ENCODE measurements around the gene ZNF718.
A peak's percentile ranks its signal among the peaks of the same experiment; 100 is the strongest.
"Not testable (repeated sequence)": the region's sequence is repeated elsewhere in the genome, so short reads cannot be mapped to it uniquely, and the experiment has no call there.

Gene ZNF718

GRCh38 chr4:125091-125771 lies 930 bp downstream of the ZNF718 start:
- DNase-seq, result peak in 1 of 2 experiments; percentile 67
- TF ChIP-seq GATA1 (IDR thresholded peaks at IDR 0.05; ENCODE audit: low read depth, low read length), result no peak
- no peak for TF ChIP-seq POLR2A (IDR thresholded peaks at IDR 0.05; ENCODE audit: low read length)

GRCh38 chr4:125833-126232 lies 1.5 kb downstream of the ZNF718 start:
- no peak for DNase-seq
- TF ChIP-seq POLR2A (IDR thresholded peaks at IDR 0.05; ENCODE audit: low read length) (no peak), GATA1 (IDR thresholded peaks at IDR 0.05; ENCODE audit: low read depth, low read length) (no peak)

- TF ChIP-seq POLR2A (IDR thresholded peaks at IDR 0.05; ENCODE audit: low read length), result no peak
- no peak for TF ChIP-seq GATA1 (IDR thresholded peaks at IDR 0.05; ENCODE audit: low read depth, low read length)
Observed at GRCh38 chr4:132483-132882, 8.2 kb downstream of the ZNF718 start.

GRCh38 chr4:138935-139334 lies 14.6 kb downstream of the ZNF718 start:
- TF ChIP-seq GATA1 (IDR thresholded peaks at IDR 0.05; ENCODE audit: low read depth, low read length), result no peak
- no peak for DNase-seq

More at GRCh38 chr4:132483-132882, 8.2 kb downstream of the ZNF718 start:
- DNase-seq, result no peak

- TF ChIP-seq POLR2A (IDR thresholded peaks at IDR 0.05; ENCODE audit: low read length), result no peak
- TF ChIP-seq GATA1 (IDR thresholded peaks at IDR 0.05; ENCODE audit: low read depth, low read length), result no peak
- DNase-seq, result no peak
Observed at GRCh38 chr4:139691-140090, 15.4 kb downstream of the ZNF718 start.

GRCh38 chr4:146621-147020 lies 22.3 kb downstream of the ZNF718 start:
- no peak for TF ChIP-seq GATA1 (IDR thresholded peaks at IDR 0.05; ENCODE audit: low read depth, low read length)
- TF ChIP-seq POLR2A (IDR thresholded peaks at IDR 0.05; ENCODE audit: low read length), result no peak
- DNase-seq, result no peak

- no peak for DNase-seq
- TF ChIP-seq POLR2A (IDR thresholded peaks at IDR 0.05; ENCODE audit: low read length), result no peak
- no peak for TF ChIP-seq GATA1 (IDR thresholded peaks at IDR 0.05; ENCODE audit: low read depth, low read length)
Observed at GRCh38 chr4:147233-147632, 22.9 kb downstream of the ZNF718 start.

GRCh38 chr4:161496-162284 lies 37.4 kb downstream of the ZNF718 start:
- TF ChIP-seq GATA1 (IDR thresholded peaks at IDR 0.05; ENCODE audit: low read depth, low read length) (no peak), POLR2A (IDR thresholded peaks at IDR 0.05; ENCODE audit: low read length) (no peak)
- DNase-seq, result peak in 1 of 2 experiments; percentile 25

- DNase-seq, result not testable (repeated sequence)
Observed at GRCh38 chr4:169640-170039, 45.3 kb downstream of the ZNF718 start.

GRCh38 chr4:171318-171717 lies 47.0 kb downstream of the ZNF718 start:
- DNase-seq, result not testable (repeated sequence)

- DNase-seq, result no peak
- TF ChIP-seq GATA1 (IDR thresholded peaks at IDR 0.05; ENCODE audit: low read depth, low read length), result no peak
- no peak for TF ChIP-seq POLR2A (IDR thresholded peaks at IDR 0.05; ENCODE audit: low read length)
Observed at GRCh38 chr4:173666-174314, 49.5 kb downstream of the ZNF718 start.

GRCh38 chr4:175986-176385 lies 51.7 kb downstream of the ZNF718 start:
- no peak for DNase-seq
- no peak for TF ChIP-seq POLR2A (IDR thresholded peaks at IDR 0.05; ENCODE audit: low read length)
- no peak for TF ChIP-seq GATA1 (IDR thresholded peaks at IDR 0.05; ENCODE audit: low read depth, low read length)

- no peak for DNase-seq
- no peak for TF ChIP-seq GATA1 (IDR thresholded peaks at IDR 0.05; ENCODE audit: low read depth, low read length)
- no peak for TF ChIP-seq POLR2A (IDR thresholded peaks at IDR 0.05; ENCODE audit: low read length)
Observed at GRCh38 chr4:176995-177394, 52.7 kb downstream of the ZNF718 start.

- not testable (repeated sequence) for DNase-seq
Observed at GRCh38 chr4:182225-182624, 57.9 kb downstream of the ZNF718 start.

GRCh38 chr4:188091-188490 lies 63.8 kb downstream of the ZNF718 start:
- DNase-seq, result no peak
- TF ChIP-seq POLR2A (IDR thresholded peaks at IDR 0.05; ENCODE audit: low read length) (no peak), GATA1 (IDR thresholded peaks at IDR 0.05; ENCODE audit: low read depth, low read length) (no peak)

- DNase-seq, result not testable (repeated sequence)
Observed at GRCh38 chr4:195159-195558, 70.9 kb downstream of the ZNF718 start.

Measured in erythroblast (primary cell).